CD4-positive, alpha-beta memory T cell (primary cell): ENCODE measurements around the gene TOGARAM1. TPM values are rescaled to one million over a fixed set of nuclear protein-coding genes. Genes with fewer than 3 reads are reported as not detected.

ENCODE experiments used
- CTCF ChIA-PET: fragments of 350-600 bp; sonication (Branson Sonifier 250); formaldehyde crosslinking; loops from one replicate; lab custom pipeline; 2021; ENCODE audit warnings: inconsistent platforms; ENCODE audit not compliant: partially characterized antibody; lab: Charles Lee
- POLR2A ChIA-PET: fragments of 350-600 bp; sonication (Branson Sonifier 250); formaldehyde crosslinking; loops from one replicate; lab custom pipeline; 2021; ENCODE audit not compliant: partially characterized antibody; lab: Charles Lee
- DNase-seq, 5 donors: peaks; one replicate each; pipeline versions ENCODE4 v3.0.0 to v3.0.0-alpha.2; 2020 to 2022; ENCODE audit warnings: mixed read lengths in 1 of 5
- H3K27ac ChIP-seq: one replicate; pipeline ENCODE4 v1.7.0; 2013; ENCODE audit warnings: low read depth, low read length
- H3K27me3 ChIP-seq: 2 replicates; pipeline ENCODE4 v1.7.0; 2013; ENCODE audit warnings: mild to moderate bottlenecking, low read length, moderate library complexity; ENCODE audit not compliant: insufficient read depth
- H3K36me3 ChIP-seq: 2 replicates; pipeline ENCODE4 v1.7.0; 2013; ENCODE audit warnings: mild to moderate bottlenecking, low read length, moderate library complexity; ENCODE audit not compliant: insufficient read depth
- H3K4me1 ChIP-seq: 2 replicates; pipeline ENCODE4 v1.7.0; 2013; ENCODE audit warnings: mild to moderate bottlenecking, low read length, moderate library complexity; ENCODE audit not compliant: insufficient read depth
- H3K4me3 ChIP-seq, 2 donors: one replicate each; pipeline ENCODE4 v1.7.0; 2013; ENCODE audit warnings: low read length in 2 of 2, mild to moderate bottlenecking in 1 of 2
- H3K9me3 ChIP-seq, 2 donors: one replicate each; pipeline ENCODE4 v1.7.0; 2013; ENCODE audit warnings: low read length in 2 of 2, control low read depth in 1 of 2; ENCODE audit not compliant: control insufficient read depth in 1 of 2
- H3K27ac Mint-ChIP-seq, 7 donors: one replicate each; pipeline ENCODE4 v1.8.0; 2020 to 2021; ENCODE audit warnings: mixed read lengths in 7 of 7, mild to moderate bottlenecking in 6 of 7, inconsistent platforms in 3 of 7, moderate library complexity in 3 of 7
- H3K27me3 Mint-ChIP-seq, 2 donors: one replicate each; pipeline ENCODE4 v1.8.0; 2020 to 2021; ENCODE audit warnings: mixed read lengths in 2 of 2
- H3K36me3 Mint-ChIP-seq, 2 donors: one replicate each; pipeline ENCODE4 v1.8.0; 2020 to 2021; ENCODE audit warnings: mixed read lengths in 2 of 2, inconsistent platforms in 1 of 2, mild to moderate bottlenecking in 1 of 2
- H3K4me1 Mint-ChIP-seq, 4 donors: one replicate each; pipeline ENCODE4 v1.8.0; 2020 to 2021; ENCODE audit warnings: mixed read lengths in 4 of 4, mild to moderate bottlenecking in 1 of 4
- H3K4me3 Mint-ChIP-seq, 8 donors: one replicate each; pipeline ENCODE4 v1.8.0; 2020 to 2021; ENCODE audit warnings: mixed read lengths in 8 of 8, mild to moderate bottlenecking in 7 of 8, moderate library complexity in 6 of 8, inconsistent platforms in 3 of 8
- H3K9me3 Mint-ChIP-seq, 8 donors: one replicate each; pipeline ENCODE4 v1.8.0; 2020 to 2021; ENCODE audit warnings: mixed read lengths in 8 of 8, mild to moderate bottlenecking in 5 of 8, inconsistent platforms in 3 of 8, moderate library complexity in 1 of 8
- intact Hi-C: fragments of 100-400 bp; cut with micrococcal nuclease; formaldehyde crosslinking; loops from one replicate; pipeline ENCODE4 v1.15.1; 2023
- polyA plus RNA-seq, 2 donors: library from polyadenylated mRNA; unstranded; fragments of 300-500 nt; fragmentation: Illumina TruSeq; gene quantifications; one replicate each; pipeline ENCODE4 v1.2.3, GENCODE V29; 2021
- total RNA-seq, 2 experiments: library from RNA; stranded (reverse); gene quantifications; one replicate each; pipeline ENCODE4 v1.2.3, GENCODE V29; 2021

The TOGARAM1 gene, protein sequence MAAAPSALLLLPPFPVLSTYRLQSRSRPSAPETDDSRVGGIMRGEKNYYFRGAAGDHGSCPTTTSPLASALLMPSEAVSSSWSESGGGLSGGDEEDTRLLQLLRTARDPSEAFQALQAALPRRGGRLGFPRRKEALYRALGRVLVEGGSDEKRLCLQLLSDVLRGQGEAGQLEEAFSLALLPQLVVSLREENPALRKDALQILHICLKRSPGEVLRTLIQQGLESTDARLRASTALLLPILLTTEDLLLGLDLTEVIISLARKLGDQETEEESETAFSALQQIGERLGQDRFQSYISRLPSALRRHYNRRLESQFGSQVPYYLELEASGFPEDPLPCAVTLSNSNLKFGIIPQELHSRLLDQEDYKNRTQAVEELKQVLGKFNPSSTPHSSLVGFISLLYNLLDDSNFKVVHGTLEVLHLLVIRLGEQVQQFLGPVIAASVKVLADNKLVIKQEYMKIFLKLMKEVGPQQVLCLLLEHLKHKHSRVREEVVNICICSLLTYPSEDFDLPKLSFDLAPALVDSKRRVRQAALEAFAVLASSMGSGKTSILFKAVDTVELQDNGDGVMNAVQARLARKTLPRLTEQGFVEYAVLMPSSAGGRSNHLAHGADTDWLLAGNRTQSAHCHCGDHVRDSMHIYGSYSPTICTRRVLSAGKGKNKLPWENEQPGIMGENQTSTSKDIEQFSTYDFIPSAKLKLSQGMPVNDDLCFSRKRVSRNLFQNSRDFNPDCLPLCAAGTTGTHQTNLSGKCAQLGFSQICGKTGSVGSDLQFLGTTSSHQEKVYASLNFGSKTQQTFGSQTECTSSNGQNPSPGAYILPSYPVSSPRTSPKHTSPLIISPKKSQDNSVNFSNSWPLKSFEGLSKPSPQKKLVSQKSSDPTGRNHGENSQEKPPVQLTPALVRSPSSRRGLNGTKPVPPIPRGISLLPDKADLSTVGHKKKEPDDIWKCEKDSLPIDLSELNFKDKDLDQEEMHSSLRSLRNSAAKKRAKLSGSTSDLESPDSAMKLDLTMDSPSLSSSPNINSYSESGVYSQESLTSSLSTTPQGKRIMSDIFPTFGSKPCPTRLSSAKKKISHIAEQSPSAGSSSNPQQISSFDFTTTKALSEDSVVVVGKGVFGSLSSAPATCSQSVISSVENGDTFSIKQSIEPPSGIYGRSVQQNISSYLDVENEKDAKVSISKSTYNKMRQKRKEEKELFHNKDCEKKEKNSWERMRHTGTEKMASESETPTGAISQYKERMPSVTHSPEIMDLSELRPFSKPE (N-terminal part only)
- total RNA-seq (10 to 100 TPM; 11.3 to 11.5 TPM), polyA plus RNA-seq (1 to 10 TPM; 7.2 to 8.8 TPM)

DNA sequence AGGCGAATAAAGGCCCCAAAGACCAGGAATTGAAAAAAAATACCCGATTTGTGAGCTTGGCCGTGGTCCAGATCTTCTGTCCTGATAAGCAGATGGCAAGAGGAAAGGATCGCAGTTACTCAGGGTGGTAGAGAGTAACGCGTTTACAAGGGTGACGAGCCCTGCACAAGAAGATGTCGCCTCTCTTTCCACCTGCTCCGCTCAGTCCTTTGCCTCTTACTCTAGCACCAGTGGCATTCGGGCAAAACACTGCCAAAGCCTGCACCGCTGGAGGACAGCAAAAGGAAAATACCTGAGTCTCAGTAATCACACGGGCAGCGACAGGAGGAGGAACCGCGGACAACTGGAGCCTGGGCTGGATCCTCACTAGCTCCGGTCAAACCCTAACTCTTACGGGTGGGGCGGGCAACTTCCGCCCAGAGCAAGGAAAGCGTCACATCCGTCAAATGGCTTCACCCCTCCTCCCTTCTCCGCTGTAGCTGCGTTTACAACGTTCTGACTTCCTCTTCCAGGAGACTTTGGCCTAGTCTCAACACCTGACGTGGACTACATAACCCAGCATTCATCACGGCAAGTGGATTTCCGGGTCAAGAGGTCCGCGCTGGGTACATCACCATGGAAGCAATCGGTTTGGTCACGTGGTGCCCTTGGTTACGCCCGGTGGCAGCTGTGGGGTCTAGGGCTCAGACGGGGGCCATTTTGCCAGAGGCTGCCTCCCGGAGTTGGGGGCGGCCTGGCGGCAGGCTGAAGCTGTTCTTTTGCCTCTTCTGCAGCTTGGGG lies at the start of gene TOGARAM1, which contains the start of gene KLHL28:
Gene TOGARAM1 (plus strand): TSS at position 637 of the 780 bp plus-strand sequence. CDS start 232 bp downstream, outside the sequence.
Gene KLHL28 (minus strand): TSS at position 394 of the 780 bp plus-strand sequence. CDS start 16,019 bp downstream, outside the sequence.
- intact Hi-C loops, result loop anchor here (1.0 to 5.0 kb wide), 5 partner anchors 64 to 306 kb away; partner anchors contain the start of genes FKBP3, MIS18BP1 and PRPF39
- H3K27ac ChIP-seq, result peak within 1 kb of the TSS; percentile 92
- H3K4me1 Mint-ChIP-seq, result peaks cover 42 to 51% (median 45%) of the 10 kb centered on the region in 4 donors

DNA sequence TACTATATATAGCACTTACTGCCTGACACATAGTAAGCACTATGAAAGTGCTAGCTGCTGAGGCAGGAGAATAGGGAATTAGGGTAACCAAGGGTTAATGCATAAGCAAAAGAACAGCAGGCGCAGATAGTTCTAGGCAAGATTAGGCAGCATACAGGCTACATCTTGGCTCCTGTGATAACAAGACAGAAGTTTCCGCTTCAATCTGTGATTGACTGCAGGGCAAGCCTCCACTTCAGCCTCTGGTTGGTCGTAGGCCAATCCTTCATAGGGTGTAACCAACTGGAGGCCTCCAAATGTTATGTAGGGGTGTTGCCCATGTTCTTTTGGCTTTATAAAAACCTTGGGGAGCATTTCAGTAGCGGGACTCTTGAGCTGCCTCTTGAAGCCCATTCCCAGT lies 47.1 kb upstream of the TOGARAM1 start:
- DNase-seq, result no peak
- POLR2A ChIA-PET, result no interaction called here
- Mint-ChIP-seq H3K9me3 (peaks cover 0 to 10% (median 4%) of the 10 kb centered on the region in 8 donors), H3K36me3 (no peaks in the 10 kb centered on the region), H3K4me1 (peaks cover 4 to 10% (median 6%) of the 10 kb centered on the region in 4 donors), H3K27ac (no peak overlapping the region), H3K27me3 (peaks cover 19 to 26% of the 10 kb centered on the region in 2 donors), H3K4me3 (no peak overlapping the region)
- Histone ChIP-seq H3K4me3 (no peak overlapping the region), H3K27me3 (peaks cover 15% of the 10 kb centered on the region), H3K4me1 (no peaks in the 10 kb centered on the region), H3K36me3 (no peaks in the 10 kb centered on the region), H3K9me3 (no peaks in the 10 kb centered on the region), H3K27ac (no peak overlapping the region)
- CTCF ChIA-PET, result interaction anchor here (1.6 to 4.2 kb wide), 3 partner anchors 21 to 355 kb away, joined by 3 to 33 read pairs (median 7); no protein-coding TSS in a partner anchor
- intact Hi-C loops, result loop anchor here (5.0 kb wide), 1 partner anchor 337 kb away; the partner anchor contains the start of gene MIS18BP1

More for the DNA sequence above, at the start of gene TOGARAM1, which contains the start of gene KLHL28:
- no peaks in the 10 kb centered on the region for H3K36me3 ChIP-seq
- CTCF ChIA-PET, result interaction anchor here (1.3 to 3.3 kb wide), 5 partner anchors 11 to 292 kb away, joined by 3 to 13 read pairs (median 6); partner anchors contain the start of gene MIS18BP1
- POLR2A ChIA-PET, result interaction anchor here (0.9 to 4.9 kb wide), 22 partner anchors 11 to 291 kb away, joined by 3 to 77 read pairs (median 5); partner anchors contain the start of genes FANCM, FKBP3, MIS18BP1 and PRPF39
- Mint-ChIP-seq H3K4me3 (no peak within 1 kb of the TSS), H3K9me3 (peaks cover 0 to 24% (median 18%) of the 10 kb centered on the region in 8 donors), H3K36me3 (peaks cover 11 to 15% of the 10 kb centered on the region in 2 donors), H3K27me3 (no peaks in the 10 kb centered on the region), H3K27ac (peak within 1 kb of the TSS in 1 of 7 donors; percentile 83)
- H3K4me3 ChIP-seq, result peak within 1 kb of the TSS; percentile 88 to 93
- no peaks in the 10 kb centered on the region for H3K27me3 ChIP-seq
- H3K4me1 ChIP-seq, result peaks cover 74% of the 10 kb centered on the region
- peak; percentile 94 to 100 (median 98) for DNase-seq
- no peaks in the 10 kb centered on the region for H3K9me3 ChIP-seq

DNA sequence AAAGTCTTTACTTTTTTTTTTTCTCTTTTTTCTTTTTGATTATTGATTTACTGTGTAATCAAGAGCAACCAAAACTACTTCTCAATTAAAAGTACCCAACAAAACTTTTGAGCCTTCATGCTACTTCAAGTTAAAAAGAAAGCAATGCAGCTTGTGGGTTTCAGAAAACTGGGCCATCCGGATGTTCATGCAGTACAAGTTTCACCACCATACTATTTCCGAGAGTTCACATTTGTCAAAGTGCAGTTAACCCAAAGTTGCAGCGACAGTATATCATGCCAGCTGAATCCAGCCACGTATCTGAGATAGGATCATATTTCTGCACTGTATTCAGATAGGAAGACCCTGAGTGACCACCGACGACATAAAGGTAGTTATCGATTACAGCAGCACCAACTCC lies 33.2 kb upstream of the TOGARAM1 start:
- peaks cover 4% of the 10 kb centered on the region for H3K4me1 ChIP-seq
- H3K9me3 Mint-ChIP-seq, result no peaks in the 10 kb centered on the region
- peak overlapping the region; percentile 40 to 81 (median 72) for H3K27ac Mint-ChIP-seq
- H3K27ac ChIP-seq, result no peak overlapping the region
- DNase-seq, result peak; percentile 24 to 56 (median 42)
- CTCF ChIA-PET, result interaction anchor here (0.7 kb wide), 1 partner anchor 163 kb away, joined by 3 read pairs; no protein-coding TSS in a partner anchor
- no peaks in the 10 kb centered on the region for H3K27me3 Mint-ChIP-seq
- H3K4me3 Mint-ChIP-seq, result peak overlapping the region in 5 of 8 donors; percentile 1 to 79 (median 64)
- intact Hi-C loops, result no loop called here
- H3K4me3 ChIP-seq, result no peak overlapping the region
- H3K36me3 Mint-ChIP-seq, result peaks cover 5 to 18% of the 10 kb centered on the region in 2 donors
- H3K36me3 ChIP-seq, result no peaks in the 10 kb centered on the region
- no peaks in the 10 kb centered on the region for H3K9me3 ChIP-seq
- peaks cover 13 to 24% (median 19%) of the 10 kb centered on the region in 4 donors for H3K4me1 Mint-ChIP-seq
- H3K27me3 ChIP-seq, result no peaks in the 10 kb centered on the region
- POLR2A ChIA-PET, result interaction anchor here (1.4 kb wide), 1 partner anchor 33 kb away, joined by 9 read pairs; the partner anchor contains the start of genes KLHL28 and TOGARAM1

DNA sequence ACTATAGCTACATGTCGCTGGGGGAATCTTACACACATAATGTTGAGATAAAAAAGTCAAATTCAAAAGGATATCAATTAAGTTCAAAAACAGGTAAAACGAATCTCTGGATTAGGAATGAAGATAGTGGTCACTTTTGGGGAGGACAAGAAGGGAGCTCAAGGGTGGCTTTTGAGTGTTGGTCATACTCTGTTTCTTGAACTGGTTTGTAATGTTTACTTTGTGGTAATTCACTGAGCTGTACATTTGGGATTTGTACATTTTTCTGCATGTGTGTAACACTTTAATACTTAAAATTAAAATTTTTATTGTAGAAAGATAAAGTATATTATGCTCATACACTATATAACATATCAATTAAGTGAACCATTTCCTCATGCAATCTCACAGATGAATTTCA lies 26.8 kb upstream of the TOGARAM1 start:
- peaks cover 44 to 54% of the 10 kb centered on the region in 2 donors for H3K36me3 Mint-ChIP-seq
- H3K27ac ChIP-seq, result no peak overlapping the region
- no peak overlapping the region for H3K4me3 Mint-ChIP-seq
- peak overlapping the region in 1 of 7 donors; percentile 13 for H3K27ac Mint-ChIP-seq
- H3K4me1 Mint-ChIP-seq, result peaks cover 33 to 59% (median 42%) of the 10 kb centered on the region in 4 donors
- H3K9me3 Mint-ChIP-seq, result no peaks in the 10 kb centered on the region
- DNase-seq, result no peak
- no peak overlapping the region for H3K4me3 ChIP-seq
- peaks cover 16% of the 10 kb centered on the region for H3K4me1 ChIP-seq
- POLR2A ChIA-PET, result interaction anchor here (1.5 kb wide), 1 partner anchor 27 kb away, joined by 4 read pairs; the partner anchor contains the start of genes KLHL28 and TOGARAM1
- H3K27me3 Mint-ChIP-seq, result no peaks in the 10 kb centered on the region
- intact Hi-C loops, result no loop called here
- CTCF ChIA-PET, result interaction anchor here (2.4 kb wide), 1 partner anchor 22 kb away, joined by 7 read pairs; no protein-coding TSS in a partner anchor
- H3K9me3 ChIP-seq, result no peaks in the 10 kb centered on the region
- H3K36me3 ChIP-seq, result peaks cover 13% of the 10 kb centered on the region
- no peaks in the 10 kb centered on the region for H3K27me3 ChIP-seq

GRCh38 chr14:44937547-44937946 lies 24.4 kb upstream of the TOGARAM1 start:
- peaks cover 60 to 65% of the 10 kb centered on the region in 2 donors for H3K36me3 Mint-ChIP-seq
- ChIA-PET POLR2A (no interaction called here), CTCF (no interaction called here)
- Histone ChIP-seq H3K4me1 (peaks cover 27% of the 10 kb centered on the region), H3K27ac (no peak overlapping the region), H3K36me3 (peaks cover 17% of the 10 kb centered on the region), H3K4me3 (no peak overlapping the region), H3K27me3 (no peaks in the 10 kb centered on the region), H3K9me3 (no peaks in the 10 kb centered on the region)
- intact Hi-C loops, result no loop called here
- H3K4me1 Mint-ChIP-seq, result peaks cover 40 to 62% (median 50%) of the 10 kb centered on the region in 4 donors
- H3K9me3 Mint-ChIP-seq, result no peaks in the 10 kb centered on the region
- H3K27ac Mint-ChIP-seq, result no peak overlapping the region
- no peak for DNase-seq
- no peaks in the 10 kb centered on the region for H3K27me3 Mint-ChIP-seq
- no peak overlapping the region for H3K4me3 Mint-ChIP-seq
